HepG2 (cell line): Measurements from ENCODE around the gene BBS1. TPM values are rescaled to one million over a fixed set of nuclear protein-coding genes. Genes with fewer than 3 reads are reported as not detected.
A peak's percentile ranks its signal among the peaks of the same experiment; 100 is the strongest.

Source experiments
- AGO1 ChIP-seq: fragments of 200-400 bp; formaldehyde crosslinking; IDR thresholded peaks from 2 replicates; pipeline ENCODE4 v1.6.1; 2017; ENCODE audit warnings: mild to moderate bottlenecking, low read depth, low read length, moderate library complexity; ENCODE audit not compliant: poor library complexity, severe bottlenecking
- KMT2A ChIP-seq: sonication (generic); formaldehyde crosslinking; IDR thresholded peaks from 2 replicates; pipeline ENCODE4 v1.4.0; 2020; ENCODE audit warnings: missing genetic modification reagents
- SIX1 ChIP-seq: sonication (generic); formaldehyde crosslinking; IDR thresholded peaks from 2 replicates; pipeline ENCODE4 v1.4.0; 2020; ENCODE audit warnings: missing genetic modification reagents, borderline replicate concordance
- SRSF1 ChIP-seq: fragments of 200-400 bp; formaldehyde crosslinking; optimal IDR thresholded peaks from 2 replicates; pipeline ENCODE3; 2017; ENCODE audit warnings: mild to moderate bottlenecking, low read depth, low read length, moderate library complexity
- TOPORS ChIP-seq: sonication (generic); formaldehyde crosslinking; IDR thresholded peaks from 2 replicates; pipeline ENCODE4 v1.8.0; 2023; ENCODE audit warnings: mild to moderate bottlenecking, missing genetic modification reagents
- ZBTB7B ChIP-seq: sonication (generic); formaldehyde crosslinking; IDR thresholded peaks from 2 replicates; pipeline ENCODE4 v1.4.0; 2020; ENCODE audit warnings: missing genetic modification reagents
- ZKSCAN5 ChIP-seq: sonication (generic); formaldehyde crosslinking; IDR thresholded peaks from 2 replicates; pipeline ENCODE4 v1.5.1; 2020; ENCODE audit warnings: mild to moderate bottlenecking, missing genetic modification reagents
- ZNF382 ChIP-seq: sonication (generic); formaldehyde crosslinking; IDR thresholded peaks from 2 replicates; pipeline ENCODE4 v1.5.0; 2020; ENCODE audit warnings: missing genetic modification reagents, mild to moderate bottlenecking, borderline replicate concordance
- ZNF558 ChIP-seq: sonication (generic); formaldehyde crosslinking; IDR thresholded peaks from 2 replicates; pipeline ENCODE4 v1.9.0; 2022; ENCODE audit warnings: mild to moderate bottlenecking, missing genetic modification reagents, borderline replicate concordance
- ZNF567 ChIP-seq: sonication (generic); formaldehyde crosslinking; IDR thresholded peaks from 2 replicates; pipeline ENCODE4 v1.8.1; 2023; ENCODE audit warnings: mild to moderate bottlenecking, missing genetic modification reagents, borderline replicate concordance
- ZNF780A ChIP-seq: sonication (generic); formaldehyde crosslinking; IDR thresholded peaks from 2 replicates; pipeline ENCODE4 v1.8.0; 2022; ENCODE audit warnings: mild to moderate bottlenecking, missing genetic modification reagents, moderate library complexity
- ZNF879 ChIP-seq: sonication (generic); formaldehyde crosslinking; IDR thresholded peaks from 2 replicates; pipeline ENCODE4 v1.8.1; 2023; ENCODE audit warnings: missing genetic modification reagents
- polyA plus RNA-seq, 8 experiments: library from polyadenylated mRNA; depleted of rRNA in 3 of 8; stranded (reverse) in 7 of 8; unstranded in 1 of 8; fragments of >200 nt; fragmentation: Illumina TruSeq in 4 of 8; extraction: Trizol in 4 of 8; gene quantifications; 2 replicates each; pipeline versions ENCODE4 v1.2.1 to v1.2.3, GENCODE V29; 2011 to 2016; ENCODE audit warnings: low read depth in 4 of 8, missing spikeins in 1 of 8, mixed read lengths in 1 of 8; ENCODE audit not compliant: insufficient read depth in 1 of 8
- total RNA-seq, 5 experiments: library from RNA; depleted of rRNA; stranded (reverse); fragments of >200 nt; fragmentation: Illumina TruSeq; extraction: Trizol; gene quantifications; 2 replicates each; pipeline ENCODE4 v1.2.3, GENCODE V29; 2016; ENCODE audit warnings: low read depth in 1 of 5
- TF ChIP-seq, protein P1 (sequence below): sonication (generic); formaldehyde crosslinking; IDR thresholded peaks from 2 replicates; pipeline ENCODE4 v1.4.0; 2020; ENCODE audit warnings: missing genetic modification reagents, mild to moderate bottlenecking, borderline replicate concordance
- TF ChIP-seq, protein P2 (sequence below): sonication (generic); formaldehyde crosslinking; IDR thresholded peaks from 2 replicates; pipeline ENCODE4 v1.8.1; 2023; ENCODE audit warnings: mild to moderate bottlenecking, moderate library complexity, missing genetic modification reagents
- TF ChIP-seq, protein P3 (sequence below): sonication (generic); formaldehyde crosslinking; IDR thresholded peaks from 2 replicates; pipeline ENCODE4 v1.9.0; 2021; ENCODE audit warnings: missing genetic modification reagents, borderline replicate concordance
- TF ChIP-seq, protein P4 (sequence below): sonication (generic); formaldehyde crosslinking; IDR thresholded peaks from 2 replicates; pipeline ENCODE4 v1.8.0; 2023; ENCODE audit warnings: mild to moderate bottlenecking, missing genetic modification reagents
- TF ChIP-seq, protein P5 (sequence below): sonication (generic); formaldehyde crosslinking; IDR thresholded peaks from 2 replicates; pipeline ENCODE4 v1.8.1; 2023; ENCODE audit warnings: missing genetic modification reagents, inconsistent platforms, borderline replicate concordance
- TF ChIP-seq, protein P6 (sequence below): sonication (generic); formaldehyde crosslinking; IDR thresholded peaks from 2 replicates; pipeline ENCODE4 v1.5.0; 2020; ENCODE audit warnings: missing genetic modification reagents

BBS1 gene
- total and polyA plus RNA-seq, 2 of the 13 experiments (the other 11 are each of a cell fraction or from before 2014, with no cell fraction given), result 11.7 to 14.1 TPM

DNA sequence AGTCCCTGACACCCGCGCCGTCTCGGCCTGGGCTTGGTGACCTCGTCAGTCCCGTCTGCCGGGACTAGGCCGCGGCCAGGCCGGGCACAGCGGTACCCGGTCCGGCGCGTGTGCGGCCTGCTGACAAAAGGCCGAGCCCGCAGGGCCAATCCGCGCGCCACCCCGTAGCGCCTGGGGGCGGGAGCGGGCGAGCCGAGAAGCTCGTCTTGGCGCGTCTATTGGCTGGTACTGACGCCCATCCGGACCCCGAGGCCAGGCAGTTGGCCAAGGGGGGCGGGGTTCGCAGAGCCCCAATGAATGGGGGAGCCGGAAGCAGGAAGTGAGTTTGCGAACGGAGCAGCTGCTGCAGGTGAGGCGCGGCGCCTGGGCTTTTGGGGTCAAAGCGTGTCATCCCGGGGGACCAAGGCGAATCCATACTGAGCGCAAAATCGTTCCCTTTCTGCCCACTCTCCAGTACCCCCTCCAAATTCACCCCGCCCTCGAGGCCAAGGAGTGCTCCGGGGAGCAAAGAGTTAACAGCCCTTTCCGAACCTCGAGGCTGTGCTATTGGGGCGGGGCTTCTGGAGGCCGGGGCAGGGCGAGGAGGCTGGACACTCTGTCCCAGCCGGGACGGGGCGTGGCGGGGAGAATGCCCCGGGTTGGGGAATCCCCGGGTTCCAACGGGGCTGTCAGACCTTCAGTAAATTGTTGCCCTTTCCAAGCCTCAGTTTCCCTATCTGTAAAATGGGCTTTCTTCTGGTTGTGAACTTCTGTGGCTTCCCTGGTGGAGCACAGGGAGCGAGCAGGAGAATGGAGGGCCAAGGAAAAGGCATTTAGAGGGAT is 30.1 kb upstream of the BBS1 start, which contains the start of gene DPP3 (continued):
- TF ChIP-seq TOPORS (CRISPR knock-in tag) (peak; percentile 25; the same call in 1 of the 2 replicates), ZNF558 (CRISPR knock-in tag) (peak; percentile 95; the same call in 1 of the 2 replicates), SIX1 (CRISPR knock-in tag) (no peak), KMT2A (peak; percentile 50; the same call in 1 of the 2 replicates), SRSF1 (peak; percentile 73), ZKSCAN5 (CRISPR knock-in tag) (0 out of 2 replicates have a peak, but pooled peaks have one; percentile 18), AGO1 (peak; percentile 93), ZBTB7B (CRISPR knock-in tag) (peak; percentile 64; the same call in 1 of the 2 replicates), ZNF780A (CRISPR knock-in tag) (no peak), ZNF382 (CRISPR knock-in tag) (no peak), ZNF879 (CRISPR knock-in tag) (no peak), ZNF567 (CRISPR knock-in tag) (no peak)
- TF ChIP-seq, protein P1, sequence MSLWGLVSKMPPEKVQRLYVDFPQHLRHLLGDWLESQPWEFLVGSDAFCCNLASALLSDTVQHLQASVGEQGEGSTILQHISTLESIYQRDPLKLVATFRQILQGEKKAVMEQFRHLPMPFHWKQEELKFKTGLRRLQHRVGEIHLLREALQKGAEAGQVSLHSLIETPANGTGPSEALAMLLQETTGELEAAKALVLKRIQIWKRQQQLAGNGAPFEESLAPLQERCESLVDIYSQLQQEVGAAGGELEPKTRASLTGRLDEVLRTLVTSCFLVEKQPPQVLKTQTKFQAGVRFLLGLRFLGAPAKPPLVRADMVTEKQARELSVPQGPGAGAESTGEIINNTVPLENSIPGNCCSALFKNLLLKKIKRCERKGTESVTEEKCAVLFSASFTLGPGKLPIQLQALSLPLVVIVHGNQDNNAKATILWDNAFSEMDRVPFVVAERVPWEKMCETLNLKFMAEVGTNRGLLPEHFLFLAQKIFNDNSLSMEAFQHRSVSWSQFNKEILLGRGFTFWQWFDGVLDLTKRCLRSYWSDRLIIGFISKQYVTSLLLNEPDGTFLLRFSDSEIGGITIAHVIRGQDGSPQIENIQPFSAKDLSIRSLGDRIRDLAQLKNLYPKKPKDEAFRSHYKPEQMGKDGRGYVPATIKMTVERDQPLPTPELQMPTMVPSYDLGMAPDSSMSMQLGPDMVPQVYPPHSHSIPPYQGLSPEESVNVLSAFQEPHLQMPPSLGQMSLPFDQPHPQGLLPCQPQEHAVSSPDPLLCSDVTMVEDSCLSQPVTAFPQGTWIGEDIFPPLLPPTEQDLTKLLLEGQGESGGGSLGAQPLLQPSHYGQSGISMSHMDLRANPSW (CRISPR knock-in tag), result no peak
- TF ChIP-seq, protein P2, sequence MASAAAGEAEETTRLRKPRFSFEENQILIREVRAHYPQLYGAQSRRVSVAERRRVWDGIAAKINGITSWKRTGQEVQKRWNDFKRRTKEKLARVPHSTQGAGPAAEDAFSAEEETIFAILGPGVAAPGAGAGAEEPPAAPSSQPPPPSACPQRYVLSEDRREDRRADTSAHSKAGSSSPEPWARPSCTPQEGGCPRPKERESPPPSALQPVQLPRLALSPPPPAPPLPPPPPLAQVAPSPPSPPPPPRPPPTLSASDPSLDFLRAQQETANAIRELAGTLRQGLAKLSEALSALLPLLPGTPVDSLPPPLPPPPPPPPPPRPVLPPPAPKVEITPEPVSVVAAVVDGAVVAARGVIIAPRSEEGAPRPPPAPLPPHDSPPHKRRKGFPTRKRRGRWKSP (CRISPR knock-in tag), result peak; percentile 91
- TF ChIP-seq, protein P3, sequence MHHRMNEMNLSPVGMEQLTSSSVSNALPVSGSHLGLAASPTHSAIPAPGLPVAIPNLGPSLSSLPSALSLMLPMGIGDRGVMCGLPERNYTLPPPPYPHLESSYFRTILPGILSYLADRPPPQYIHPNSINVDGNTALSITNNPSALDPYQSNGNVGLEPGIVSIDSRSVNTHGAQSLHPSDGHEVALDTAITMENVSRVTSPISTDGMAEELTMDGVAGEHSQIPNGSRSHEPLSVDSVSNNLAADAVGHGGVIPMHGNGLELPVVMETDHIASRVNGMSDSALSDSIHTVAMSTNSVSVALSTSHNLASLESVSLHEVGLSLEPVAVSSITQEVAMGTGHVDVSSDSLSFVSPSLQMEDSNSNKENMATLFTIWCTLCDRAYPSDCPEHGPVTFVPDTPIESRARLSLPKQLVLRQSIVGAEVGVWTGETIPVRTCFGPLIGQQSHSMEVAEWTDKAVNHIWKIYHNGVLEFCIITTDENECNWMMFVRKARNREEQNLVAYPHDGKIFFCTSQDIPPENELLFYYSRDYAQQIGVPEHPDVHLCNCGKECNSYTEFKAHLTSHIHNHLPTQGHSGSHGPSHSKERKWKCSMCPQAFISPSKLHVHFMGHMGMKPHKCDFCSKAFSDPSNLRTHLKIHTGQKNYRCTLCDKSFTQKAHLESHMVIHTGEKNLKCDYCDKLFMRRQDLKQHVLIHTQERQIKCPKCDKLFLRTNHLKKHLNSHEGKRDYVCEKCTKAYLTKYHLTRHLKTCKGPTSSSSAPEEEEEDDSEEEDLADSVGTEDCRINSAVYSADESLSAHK (CRISPR knock-in tag), result no peak
- TF ChIP-seq, protein P4, sequence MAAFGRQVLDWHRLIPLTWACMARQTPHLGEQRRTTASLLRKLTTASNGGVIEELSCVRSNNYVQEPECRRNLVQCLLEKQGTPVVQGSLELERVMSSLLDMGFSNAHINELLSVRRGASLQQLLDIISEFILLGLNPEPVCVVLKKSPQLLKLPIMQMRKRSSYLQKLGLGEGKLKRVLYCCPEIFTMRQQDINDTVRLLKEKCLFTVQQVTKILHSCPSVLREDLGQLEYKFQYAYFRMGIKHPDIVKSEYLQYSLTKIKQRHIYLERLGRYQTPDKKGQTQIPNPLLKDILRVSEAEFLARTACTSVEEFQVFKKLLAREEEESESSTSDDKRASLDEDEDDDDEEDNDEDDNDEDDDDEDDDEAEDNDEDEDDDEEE (CRISPR knock-in tag), result no peak
- TF ChIP-seq, protein P5, sequence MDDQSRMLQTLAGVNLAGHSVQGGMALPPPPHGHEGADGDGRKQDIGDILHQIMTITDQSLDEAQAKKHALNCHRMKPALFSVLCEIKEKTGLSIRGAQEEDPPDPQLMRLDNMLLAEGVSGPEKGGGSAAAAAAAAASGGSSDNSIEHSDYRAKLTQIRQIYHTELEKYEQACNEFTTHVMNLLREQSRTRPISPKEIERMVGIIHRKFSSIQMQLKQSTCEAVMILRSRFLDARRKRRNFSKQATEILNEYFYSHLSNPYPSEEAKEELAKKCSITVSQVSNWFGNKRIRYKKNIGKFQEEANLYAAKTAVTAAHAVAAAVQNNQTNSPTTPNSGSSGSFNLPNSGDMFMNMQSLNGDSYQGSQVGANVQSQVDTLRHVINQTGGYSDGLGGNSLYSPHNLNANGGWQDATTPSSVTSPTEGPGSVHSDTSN, result peak; percentile 41; the same call in 1 of the 2 replicates
- TF ChIP-seq, protein P6, sequence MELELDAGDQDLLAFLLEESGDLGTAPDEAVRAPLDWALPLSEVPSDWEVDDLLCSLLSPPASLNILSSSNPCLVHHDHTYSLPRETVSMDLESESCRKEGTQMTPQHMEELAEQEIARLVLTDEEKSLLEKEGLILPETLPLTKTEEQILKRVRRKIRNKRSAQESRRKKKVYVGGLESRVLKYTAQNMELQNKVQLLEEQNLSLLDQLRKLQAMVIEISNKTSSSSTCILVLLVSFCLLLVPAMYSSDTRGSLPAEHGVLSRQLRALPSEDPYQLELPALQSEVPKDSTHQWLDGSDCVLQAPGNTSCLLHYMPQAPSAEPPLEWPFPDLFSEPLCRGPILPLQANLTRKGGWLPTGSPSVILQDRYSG (CRISPR knock-in tag), result no peak
